GM12874 (cell line): ENCODE results near the gene APBB1.

ENCODE experiments used
- CTCF ChIP-seq: IDR thresholded peaks from 2 replicates; pipeline ENCODE4 v1.5.1; 2011; ENCODE audit warnings: low read depth, mild to moderate bottlenecking, control low read depth, low read length, moderate library complexity; ENCODE audit not compliant: insufficient read depth

Gene APBB1

GRCh38 chr11:6419009-6419631, at the start of gene APBB1:
APBB1 (minus strand) TSS chr11:6419094; CDS start chr11:6411347, 7,747 bp downstream.
- TF ChIP-seq CTCF = no peak

- no peak for TF ChIP-seq CTCF
These were observed 40.2 kb upstream of the APBB1 start for GRCh38 chr11:6459099-6459450.

- TF ChIP-seq CTCF = no peak
These were observed 39.6 kb upstream of the APBB1 start for GRCh38 chr11:6458352-6459098.

- no peak for TF ChIP-seq CTCF
These were observed 38.9 kb upstream of the APBB1 start for GRCh38 chr11:6457581-6458320.

- no peak for TF ChIP-seq CTCF
These were observed 37.6 kb upstream of the APBB1 start for GRCh38 chr11:6456361-6457073.

DNA sequence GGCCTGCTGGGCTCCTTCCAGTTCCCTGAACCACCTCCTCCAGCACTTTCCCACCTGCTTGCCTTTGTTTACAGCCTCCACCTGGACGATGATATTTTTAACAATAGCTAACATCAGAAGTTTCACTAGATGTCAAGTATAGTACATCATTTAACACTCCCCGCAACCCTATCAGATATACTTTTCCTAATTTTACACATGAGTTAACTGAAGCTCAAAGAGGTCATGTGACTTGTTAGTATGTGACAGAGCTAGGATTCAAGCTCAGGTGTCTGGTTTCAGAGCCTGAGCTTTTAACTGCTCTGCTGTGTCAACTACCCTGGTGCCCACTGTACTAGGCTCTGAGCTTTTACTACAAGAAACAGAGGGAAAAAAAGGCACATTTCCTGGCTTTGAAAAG, 36.2 kb upstream of the APBB1 start:
- TF ChIP-seq CTCF = no peak

GRCh38 chr11:6453152-6453551, 34.3 kb upstream of the APBB1 start:
- TF ChIP-seq CTCF = no peak
